T-cell (primary cell): ENCODE measurements around the gene CPT2. TPM values are rescaled to one million over a fixed set of nuclear protein-coding genes. Genes with fewer than 3 reads are reported as not detected.

Experiments
- ATAC-seq, 4 experiments: fragments of 200-7000 bp in 3 of 4; fragments of 150-1000 bp in 1 of 4; cut with Tn5 transposase; replicated peaks in 1 of 4; 1 replicate in 3 of 4; 2 replicates in 1 of 4; pipeline ENCODE4 v1.10.0; 2021; ENCODE audit warnings: moderate library complexity in 3 of 4, mild to moderate bottlenecking in 2 of 4, moderate number of reproducible peaks in 1 of 4
- CTCF ChIA-PET, 2 donors: fragments of 300-600 bp; sonication (Branson Sonifier 250); formaldehyde crosslinking; loops; one replicate each; lab custom pipeline; 2022; ENCODE audit warnings: antibody characterized with exemption in 2 of 2; lab: Charles Lee
- POLR2A ChIA-PET, 2 donors: fragments of 300-600 bp; sonication (Branson Sonifier 250); formaldehyde crosslinking; loops; one replicate each; lab custom pipeline; 2022; ENCODE audit warnings: antibody characterized with exemption in 2 of 2; lab: Charles Lee
- DNase-seq, 35 experiments: peaks; one replicate each; pipeline versions ENCODE4 v3.0.0 to v3.0.0-alpha.2; 2013 to 2023
- H3K27ac ChIP-seq: one replicate; pipeline ENCODE4 v1.5.1; 2013; ENCODE audit warnings: low read length
- H3K27me3 ChIP-seq, 2 experiments: replicated peaks in 1 of 2; 1 replicate in 1 of 2; 2 replicates in 1 of 2; pipeline versions ENCODE4 v1.6.1 to v1.7.0; 2013; ENCODE audit warnings: low read length in 1 of 2, mixed read lengths in 1 of 2; ENCODE audit not compliant: control insufficient read depth in 2 of 2, insufficient read depth in 2 of 2; ENCODE audit errors: extremely low read depth in 1 of 2
- H3K36me3 ChIP-seq, 2 donors: 1 replicate in 1 of 2; 2 replicates in 1 of 2; pipeline versions ENCODE4 v1.6.1 to v1.7.0; 2013; ENCODE audit warnings: low read length in 1 of 2; ENCODE audit not compliant: control insufficient read depth in 2 of 2, insufficient read depth in 1 of 2; ENCODE audit errors: extremely low read depth in 1 of 2
- H3K4me1 ChIP-seq, 2 experiments: 1 replicate in 1 of 2; 2 replicates in 1 of 2; pipeline versions ENCODE4 v1.6.1 to v1.7.0; 2013; ENCODE audit warnings: low read length in 2 of 2, mixed read lengths in 1 of 2; ENCODE audit not compliant: insufficient read depth in 2 of 2, control insufficient read depth in 1 of 2; ENCODE audit errors: extremely low read depth in 1 of 2
- H3K4me3 ChIP-seq, 2 donors: 1 replicate in 1 of 2; 2 replicates in 1 of 2; pipeline versions ENCODE4 v1.5.1 to v1.7.0; 2013; ENCODE audit warnings: mild to moderate bottlenecking in 2 of 2, low read length in 1 of 2, moderate library complexity in 1 of 2; ENCODE audit not compliant: control insufficient read depth in 1 of 2; ENCODE audit errors: extremely low read depth in 1 of 2
- H3K9me3 ChIP-seq: 2 replicates; pipeline ENCODE4 v1.7.0; 2013
- H3K27ac Mint-ChIP-seq, 2 donors: one replicate each; pipeline ENCODE4 v1.8.0; 2020 to 2021; ENCODE audit warnings: mild to moderate bottlenecking in 2 of 2, mixed read lengths in 2 of 2
- H3K27me3 Mint-ChIP-seq, 2 donors: one replicate each; pipeline ENCODE4 v1.8.0; 2021 to 2022; ENCODE audit warnings: mixed read lengths in 2 of 2
- H3K36me3 Mint-ChIP-seq: one replicate; pipeline ENCODE4 v1.8.0; 2021; ENCODE audit warnings: mixed read lengths
- H3K4me1 Mint-ChIP-seq, 3 donors: one replicate each; pipeline ENCODE4 v1.8.0; 2020 to 2022; ENCODE audit warnings: mixed read lengths in 3 of 3, mild to moderate bottlenecking in 1 of 3
- H3K4me3 Mint-ChIP-seq, 3 donors: one replicate each; pipeline ENCODE4 v1.8.0; 2020 to 2022; ENCODE audit warnings: mild to moderate bottlenecking in 3 of 3, mixed read lengths in 3 of 3, moderate library complexity in 3 of 3
- H3K9me3 Mint-ChIP-seq, 3 donors: one replicate each; pipeline ENCODE4 v1.8.0; 2020 to 2022; ENCODE audit warnings: mixed read lengths in 3 of 3
- WGBS: methylation state at CpG from one replicate; pipeline ENCODE4 v1.1.5; 2013; ENCODE audit warnings: missing lambda C conversion rate; ENCODE audit not compliant: insufficient coverage; 5-methylcytosine and 5-hydroxymethylcytosine counted together
- total RNA-seq, 35 experiments: library from RNA in 6 of 35; stranded (reverse) in 6 of 35; fragments of 120-200 nt in 1 of 35; gene quantifications; one replicate each; pipeline versions ENCODE4 v1.2.1 to v1.2.4 and lab custom pipeline; 2013 to 2026

The CPT2 gene
- total RNA-seq, 5 donors from 2014 or later (not counting 1 experiment from before 2014, with no cell fraction given): 9.4 to 17.5 (median 15.9) TPM

DNA sequence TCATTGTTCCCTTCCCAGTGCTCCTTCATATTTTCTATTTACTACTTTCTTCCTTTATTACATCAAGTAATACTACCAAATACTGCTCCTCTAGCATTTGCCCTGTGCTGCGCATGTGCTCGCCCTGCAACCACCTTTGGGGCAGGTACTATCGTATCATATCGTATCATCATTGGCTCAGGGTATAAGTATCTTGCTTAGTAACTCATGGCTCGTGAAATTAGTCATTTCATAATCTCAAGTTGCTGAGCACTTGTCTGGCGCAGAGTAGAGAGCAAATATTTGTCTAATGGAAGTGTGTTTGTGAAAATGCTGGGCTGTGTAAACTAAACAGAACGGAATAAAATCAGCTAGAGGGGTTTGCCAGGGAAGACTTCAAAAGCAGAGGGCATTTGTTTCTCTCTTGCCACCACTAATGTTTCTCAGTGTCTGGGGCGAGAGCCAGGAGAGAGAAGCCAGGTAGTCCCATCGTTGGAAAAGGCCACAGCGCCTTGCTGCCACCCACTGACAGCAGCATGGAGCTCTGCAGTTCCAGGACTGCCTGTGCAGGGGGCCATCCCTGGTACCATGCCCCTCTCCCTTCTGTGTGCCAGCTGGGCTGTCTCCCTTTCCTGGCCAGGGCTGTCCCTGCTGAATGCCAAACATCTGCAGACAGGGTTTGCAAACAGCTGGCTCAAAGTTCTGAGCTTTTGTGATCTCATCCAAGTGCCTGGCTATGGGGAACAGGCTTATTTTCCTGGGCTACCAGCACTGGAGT is 20.0 kb upstream of the CPT2 start:
- H3K4me3 Mint-ChIP-seq: no peak overlapping the region
- Histone ChIP-seq H3K27me3 (peaks cover 0 to 22% of the 10 kb centered on the region in 2 experiments), H3K4me1 (peaks cover 0 to 9% of the 10 kb centered on the region in 2 experiments), H3K36me3 (no peaks in the 10 kb centered on the region), H3K9me3 (no peaks in the 10 kb centered on the region), H3K27ac (no peak overlapping the region), H3K4me3 (no peak overlapping the region)
- H3K27me3 Mint-ChIP-seq: peaks cover 23 to 27% of the 10 kb centered on the region in 2 donors
- CTCF ChIA-PET: no interaction called here
- 75% methylated on average over 9 of the region's 10 CpGs for WGBS
- POLR2A ChIA-PET: no interaction called here
- DNase-seq (no peak), ATAC-seq (no peak)
- no peaks in the 10 kb centered on the region for H3K9me3 Mint-ChIP-seq
- peaks cover 6 to 8% (median 7%) of the 10 kb centered on the region in 3 donors for H3K4me1 Mint-ChIP-seq
- H3K36me3 Mint-ChIP-seq: no peaks in the 10 kb centered on the region
- H3K27ac Mint-ChIP-seq: no peak overlapping the region

DNA sequence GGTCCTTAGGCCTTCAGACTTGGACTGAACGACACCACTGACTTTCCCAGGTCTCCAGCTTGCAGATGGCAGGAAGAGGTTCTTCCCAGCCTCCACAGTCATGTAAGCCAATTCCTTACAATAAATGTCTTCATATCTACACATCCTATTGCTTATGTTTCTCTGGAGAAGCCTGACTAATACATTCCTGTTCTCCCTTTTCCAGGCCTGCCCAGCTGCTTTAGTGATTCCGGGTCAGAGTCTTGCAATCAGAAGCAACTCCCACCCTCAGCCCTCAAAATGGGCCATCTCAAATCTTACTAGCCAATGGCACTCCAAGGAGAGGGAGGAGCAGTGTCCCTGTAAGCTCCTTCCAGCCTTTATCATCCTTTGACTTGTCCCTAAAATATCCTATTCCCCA is 16.4 kb upstream of the CPT2 start:
- 82% methylated on average over 2 of the region's 2 CpGs for WGBS
- no peaks in the 10 kb centered on the region for H3K36me3 Mint-ChIP-seq
- POLR2A ChIA-PET: no interaction called here

DNA sequence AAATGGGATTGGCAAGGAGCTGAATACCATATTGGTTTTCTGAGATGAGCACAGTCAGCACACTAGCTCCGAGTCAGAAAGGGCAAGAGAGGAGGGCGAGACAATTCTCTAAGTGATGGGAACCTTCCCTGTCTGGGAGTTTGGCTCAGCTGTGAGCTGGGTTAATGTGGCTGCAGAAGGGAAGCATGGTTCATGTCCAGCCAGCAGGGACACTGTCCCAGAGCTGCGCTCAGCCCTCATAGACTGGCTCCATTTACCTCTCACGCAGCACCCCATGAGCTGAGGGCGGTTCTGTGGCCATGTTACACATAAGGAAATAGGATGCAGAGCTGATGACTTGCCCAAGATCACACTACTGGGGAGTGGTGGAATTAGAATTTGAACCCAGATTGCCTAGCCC is 15.7 kb upstream of the CPT2 start:
- H3K4me1 Mint-ChIP-seq: no peaks in the 10 kb centered on the region
- no peak overlapping the region for H3K4me3 ChIP-seq
- no peaks in the 10 kb centered on the region for H3K36me3 ChIP-seq
- H3K9me3 Mint-ChIP-seq: no peaks in the 10 kb centered on the region
- ATAC-seq (no peak), DNase-seq (no peak)
- peaks cover 0 to 16% of the 10 kb centered on the region in 2 experiments for H3K27me3 ChIP-seq
- H3K36me3 Mint-ChIP-seq: no peaks in the 10 kb centered on the region
- H3K9me3 ChIP-seq: no peaks in the 10 kb centered on the region
- peaks cover 9 to 11% of the 10 kb centered on the region in 2 donors for H3K27me3 Mint-ChIP-seq
- peaks cover 0 to 13% of the 10 kb centered on the region in 2 experiments for H3K4me1 ChIP-seq
- H3K4me3 Mint-ChIP-seq: no peak overlapping the region
- ChIA-PET CTCF (interaction anchor here (0.7 to 1.2 kb wide), 2 partner anchors 9 to 16 kb away, joined by 3 read pairs; partner anchors contain the start of gene CPT2 (in 1 of the 2)), POLR2A (no interaction called here)
- H3K27ac ChIP-seq: no peak overlapping the region
- H3K27ac Mint-ChIP-seq: no peak overlapping the region
- no CpG with 5 or more reads among the region's 5 CpGs for WGBS

More for the DNA sequence above, 16.4 kb upstream of the CPT2 start:
- Mint-ChIP-seq H3K4me1 (no peaks in the 10 kb centered on the region), H3K9me3 (no peaks in the 10 kb centered on the region), H3K27ac (no peak overlapping the region), H3K4me3 (no peak overlapping the region), H3K27me3 (peaks cover 16% of the 10 kb centered on the region in 2 donors)
- peaks cover 0 to 13% of the 10 kb centered on the region in 2 experiments for H3K4me1 ChIP-seq
- peaks cover 0 to 18% of the 10 kb centered on the region in 2 experiments for H3K27me3 ChIP-seq
- no peaks in the 10 kb centered on the region for H3K9me3 ChIP-seq
- H3K27ac ChIP-seq: no peak overlapping the region
- H3K36me3 ChIP-seq: no peaks in the 10 kb centered on the region
- CTCF ChIA-PET: interaction anchor here (0.7 to 1.2 kb wide), 3 partner anchors 10 to 16 kb away, joined by 3 read pairs; partner anchors contain the start of gene CPT2 (in 1 of the 2)
- DNase-seq: no peak
- no peak for ATAC-seq
- H3K4me3 ChIP-seq: no peak overlapping the region

DNA sequence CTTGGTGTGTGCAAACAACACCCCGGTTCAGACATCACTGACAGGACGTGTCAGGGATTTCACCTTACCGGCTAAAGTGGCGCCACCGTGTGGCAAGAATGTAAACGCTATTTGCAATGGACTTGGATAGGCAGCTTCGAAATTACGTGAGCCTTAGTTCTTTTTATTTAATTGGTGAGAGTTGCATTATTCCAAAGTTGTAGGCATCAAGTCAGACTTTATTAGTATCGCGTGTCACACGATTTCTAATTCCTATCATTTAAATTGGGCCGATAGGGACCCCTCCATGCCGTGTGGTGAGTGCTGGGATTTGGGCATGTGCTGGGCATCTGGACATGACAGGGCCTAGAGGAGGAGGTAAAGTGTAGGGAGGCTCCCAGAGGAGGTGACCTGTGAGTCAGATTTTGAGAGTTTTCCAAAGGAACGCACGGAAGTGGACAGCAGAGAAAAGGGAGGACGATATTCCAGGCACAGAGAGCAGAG is 14.5 kb upstream of the CPT2 start:
- Histone ChIP-seq H3K36me3 (no peaks in the 10 kb centered on the region), H3K4me1 (peaks cover 0 to 13% of the 10 kb centered on the region in 2 experiments), H3K4me3 (no peak overlapping the region), H3K27ac (no peak overlapping the region), H3K27me3 (peaks cover 0 to 13% of the 10 kb centered on the region in 2 experiments), H3K9me3 (no peaks in the 10 kb centered on the region)
- peak; percentile 52 to 89 (median 76) for DNase-seq
- no peaks in the 10 kb centered on the region for H3K36me3 Mint-ChIP-seq
- H3K27ac Mint-ChIP-seq: no peak overlapping the region
- POLR2A ChIA-PET: no interaction called here
- peak; percentile 81 to 87 (median 84) for ATAC-seq
- H3K9me3 Mint-ChIP-seq: no peaks in the 10 kb centered on the region
- CTCF ChIA-PET: interaction anchor here (0.6 to 1.1 kb wide), 5 partner anchors 10 to 167 kb away, joined by 3 to 4 read pairs (median 3); no protein-coding TSS in a partner anchor
- no peak overlapping the region for H3K4me3 Mint-ChIP-seq
- H3K27me3 Mint-ChIP-seq: peaks cover 9 to 10% of the 10 kb centered on the region in 2 donors
- WGBS: 21% methylated on average over 9 of the region's 16 CpGs
- no peaks in the 10 kb centered on the region for H3K4me1 Mint-ChIP-seq

DNA sequence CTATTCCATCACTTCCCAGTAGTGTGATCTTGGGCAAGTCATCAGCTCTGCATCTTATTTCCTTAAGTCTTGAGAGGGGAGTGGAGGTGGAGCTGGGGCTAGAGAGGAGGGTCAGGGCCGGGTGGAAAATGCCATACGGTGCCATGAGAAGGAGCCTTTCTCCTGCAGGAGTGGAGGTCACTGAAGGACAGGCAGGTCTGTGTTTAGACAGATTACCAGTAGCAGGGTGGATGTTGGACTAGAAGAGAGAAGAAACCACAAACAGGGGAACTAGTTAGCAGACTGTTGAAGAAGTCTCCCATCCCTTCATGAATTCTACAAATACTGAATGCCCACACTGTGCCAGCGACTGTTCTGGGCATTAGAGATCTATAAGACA is 13.9 kb upstream of the CPT2 start:
- peaks cover 0 to 13% of the 10 kb centered on the region in 2 experiments for H3K27me3 ChIP-seq
- Mint-ChIP-seq H3K27me3 (peaks cover 9 to 10% of the 10 kb centered on the region in 2 donors), H3K4me3 (no peak overlapping the region), H3K27ac (no peak overlapping the region), H3K4me1 (no peaks in the 10 kb centered on the region), H3K36me3 (no peaks in the 10 kb centered on the region), H3K9me3 (no peaks in the 10 kb centered on the region)
- WGBS: 88% methylated on average over 2 of the region's 3 CpGs
- H3K27ac ChIP-seq: no peak overlapping the region
- peaks cover 0 to 13% of the 10 kb centered on the region in 2 experiments for H3K4me1 ChIP-seq
- ChIA-PET POLR2A (no interaction called here), CTCF (interaction anchor here (0.6 to 1.1 kb wide), 4 partner anchors 10 to 168 kb away, joined by 3 to 4 read pairs (median 3); no protein-coding TSS in a partner anchor)
- no peak for ATAC-seq
- no peaks in the 10 kb centered on the region for H3K36me3 ChIP-seq
- H3K9me3 ChIP-seq: no peaks in the 10 kb centered on the region
- DNase-seq: no peak
- H3K4me3 ChIP-seq: no peak overlapping the region

DNA sequence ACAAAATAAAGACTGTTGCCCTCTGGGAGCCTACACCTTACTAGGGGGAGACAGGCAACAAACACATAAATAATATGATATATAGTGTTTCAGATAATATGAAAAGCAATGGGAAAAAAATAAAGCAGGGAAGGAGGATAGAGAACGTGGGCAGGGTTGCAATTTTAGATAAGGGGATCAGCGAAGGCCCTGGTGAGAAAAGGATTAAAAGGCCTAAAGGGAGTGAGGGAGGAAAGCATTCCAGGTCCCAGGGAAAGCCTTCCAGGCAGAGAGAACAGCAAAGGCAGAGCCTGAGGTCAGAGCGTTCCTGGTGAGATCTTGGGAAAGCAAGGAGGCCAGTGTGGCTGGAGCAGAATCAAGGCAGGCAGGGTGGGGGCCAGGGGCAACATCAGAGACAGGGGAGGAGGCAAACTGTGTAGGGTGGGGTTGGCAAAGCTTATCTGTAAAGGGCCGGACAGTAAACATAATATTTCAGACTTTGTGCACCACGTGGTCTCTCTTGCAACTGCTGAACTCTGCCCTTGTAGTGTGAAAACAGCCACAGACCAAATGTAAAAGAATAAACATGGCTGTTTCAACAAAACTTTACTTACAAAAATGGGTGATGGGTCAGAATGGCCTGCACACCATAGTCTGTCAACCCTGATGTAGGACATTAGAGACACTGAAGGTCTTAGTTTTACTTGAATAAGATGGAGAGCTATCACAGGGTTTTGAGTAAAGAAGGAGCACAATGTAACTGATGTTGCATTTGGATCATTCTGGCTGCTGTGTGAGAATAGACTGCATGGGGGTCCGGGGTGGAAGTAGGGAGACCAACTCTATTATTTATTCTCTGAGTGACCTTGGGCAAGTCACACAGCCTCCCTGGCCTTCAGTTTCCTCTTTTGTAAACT is 13.3 kb upstream of the CPT2 start:
- WGBS: 57% methylated on average over 5 of the region's 6 CpGs
- no peak overlapping the region for H3K27ac Mint-ChIP-seq
- H3K9me3 Mint-ChIP-seq: no peaks in the 10 kb centered on the region
- H3K4me1 ChIP-seq: peaks cover 0 to 13% of the 10 kb centered on the region in 2 experiments
- POLR2A ChIA-PET: no interaction called here
- CTCF ChIA-PET: interaction anchor here in 1 of 2 donors (1.1 kb wide), 1 partner anchor 9 kb away, joined by 3 read pairs; no protein-coding TSS in a partner anchor
- peaks cover 0 to 13% of the 10 kb centered on the region in 2 experiments for H3K27me3 ChIP-seq
- H3K27ac ChIP-seq: no peak overlapping the region
- DNase-seq (no peak), ATAC-seq (no peak)
- no peak overlapping the region for H3K4me3 ChIP-seq
- no peaks in the 10 kb centered on the region for H3K36me3 Mint-ChIP-seq
- H3K27me3 Mint-ChIP-seq: peaks cover 9 to 10% of the 10 kb centered on the region in 2 donors
- no peaks in the 10 kb centered on the region for H3K36me3 ChIP-seq
- H3K9me3 ChIP-seq: no peaks in the 10 kb centered on the region
- H3K4me3 Mint-ChIP-seq: no peak overlapping the region
- H3K4me1 Mint-ChIP-seq: no peaks in the 10 kb centered on the region
